Suprapubic skin (tissue), 4 donors: ENCODE results near the gene FRMD4A.

Experiments
- CTCF ChIP-seq, 2 donors: fragments of 200-600 bp in 1 of 2; fragments of 450-650 bp in 1 of 2; sonication (generic) in 1 of 2; IDR thresholded peaks; one replicate each; pipeline ENCODE4 v1.5.1; 2016 to 2019; ENCODE audit warnings: antibody characterized with exemption in 2 of 2, mild to moderate bottlenecking in 1 of 2, moderate library complexity in 1 of 2
- EP300 ChIP-seq: sonication (generic); formaldehyde crosslinking; IDR thresholded peaks from one replicate; pipeline ENCODE4 v1.6.1; 2017; ENCODE audit warnings: antibody characterized with exemption
- POLR2A ChIP-seq, 2 donors: fragments of 450-650 bp; IDR thresholded peaks; one replicate each; pipeline ENCODE4 v1.6.1; 2017; ENCODE audit warnings: antibody characterized with exemption in 2 of 2, mild to moderate bottlenecking in 2 of 2, moderate library complexity in 2 of 2
- POLR2AphosphoS5 ChIP-seq, 3 donors: sonication (generic); formaldehyde crosslinking; IDR thresholded peaks; one replicate each; pipeline ENCODE4 v1.6.1; 2017; ENCODE audit warnings: antibody characterized with exemption in 3 of 3

- no peak for TF ChIP-seq CTCF (IDR thresholded peaks at IDR 0.05)
- no peak for TF ChIP-seq POLR2AphosphoS5 (IDR thresholded peaks at IDR 0.05)
- no peak for TF ChIP-seq POLR2A (IDR thresholded peaks at IDR 0.05)
- TF ChIP-seq EP300, result no peak
Observed at GRCh38 chr10:13642293-13642692, 688.4 kb downstream of the FRMD4A start.
